Uterus (tissue), 2 donors: Measurements from ENCODE around the gene CAMK1G.

Experiments
- POLR2A ChIP-seq, 2 donors: fragments of 450-650 bp; IDR thresholded peaks; one replicate each; pipeline ENCODE4 v1.6.1; 2016; ENCODE audit warnings: antibody characterized with exemption in 2 of 2, mild to moderate bottlenecking in 1 of 2, moderate library complexity in 1 of 2
- TF ChIP-seq, protein P1 (sequence below), 4 experiments: fragments of 200-600 bp in 2 of 4; fragments of 450-650 bp in 2 of 4; sonication (generic) in 2 of 4; IDR thresholded peaks; one replicate each; pipeline ENCODE4 v1.5.1; 2016 to 2019; ENCODE audit warnings: antibody characterized with exemption in 4 of 4, mild to moderate bottlenecking in 2 of 4, moderate library complexity in 1 of 4

- TF ChIP-seq, protein P1, sequence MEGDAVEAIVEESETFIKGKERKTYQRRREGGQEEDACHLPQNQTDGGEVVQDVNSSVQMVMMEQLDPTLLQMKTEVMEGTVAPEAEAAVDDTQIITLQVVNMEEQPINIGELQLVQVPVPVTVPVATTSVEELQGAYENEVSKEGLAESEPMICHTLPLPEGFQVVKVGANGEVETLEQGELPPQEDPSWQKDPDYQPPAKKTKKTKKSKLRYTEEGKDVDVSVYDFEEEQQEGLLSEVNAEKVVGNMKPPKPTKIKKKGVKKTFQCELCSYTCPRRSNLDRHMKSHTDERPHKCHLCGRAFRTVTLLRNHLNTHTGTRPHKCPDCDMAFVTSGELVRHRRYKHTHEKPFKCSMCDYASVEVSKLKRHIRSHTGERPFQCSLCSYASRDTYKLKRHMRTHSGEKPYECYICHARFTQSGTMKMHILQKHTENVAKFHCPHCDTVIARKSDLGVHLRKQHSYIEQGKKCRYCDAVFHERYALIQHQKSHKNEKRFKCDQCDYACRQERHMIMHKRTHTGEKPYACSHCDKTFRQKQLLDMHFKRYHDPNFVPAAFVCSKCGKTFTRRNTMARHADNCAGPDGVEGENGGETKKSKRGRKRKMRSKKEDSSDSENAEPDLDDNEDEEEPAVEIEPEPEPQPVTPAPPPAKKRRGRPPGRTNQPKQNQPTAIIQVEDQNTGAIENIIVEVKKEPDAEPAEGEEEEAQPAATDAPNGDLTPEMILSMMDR (IDR thresholded peaks at IDR 0.05): no peak
- TF ChIP-seq POLR2A (IDR thresholded peaks at IDR 0.05): no peak
Observed at GRCh38 chr1:209622841-209623829, 39.6 kb downstream of the CAMK1G start.
